ENCODE measurements around the gene GLI3. TPM values are rescaled to one million over a fixed set of nuclear protein-coding genes. Genes with fewer than 3 reads are reported as not detected.

Gene GLI3
- total RNA-seq, 2 experiments from 2014 or later: not detected

- ATAC-seq: no peak
- DNase-seq: no peak
- peaks cover 5% of the 10 kb centered on the region for H3K27me3 Mint-ChIP-seq (ENCODE audit: low read depth)
- no peaks in the 10 kb centered on the region for H3K36me3 Mint-ChIP-seq (ENCODE audit: low read depth)
- CTCF ChIA-PET: no interaction called here
- no peak overlapping the region for H3K4me3 Mint-ChIP-seq
- H3K27ac Mint-ChIP-seq: no peak overlapping the region
- no peaks in the 10 kb centered on the region for H3K9me3 Mint-ChIP-seq (ENCODE audit: insufficient read depth)
- POLR2A ChIA-PET: no interaction called here
- no peaks in the 10 kb centered on the region for H3K4me1 Mint-ChIP-seq (ENCODE audit: low read depth)
These were observed 93.1 kb downstream of the GLI3 start for GRCh38 chr7:42143711-42144600.

GRCh38 chr7:42142089-42142488, 94.9 kb downstream of the GLI3 start:
- Mint-ChIP-seq H3K4me1 (ENCODE audit: low read depth) (no peaks in the 10 kb centered on the region), H3K9me3 (ENCODE audit: insufficient read depth) (no peaks in the 10 kb centered on the region), H3K4me3 (no peak overlapping the region), H3K36me3 (ENCODE audit: low read depth) (no peaks in the 10 kb centered on the region), H3K27ac (no peak overlapping the region), H3K27me3 (ENCODE audit: low read depth) (peaks cover 5% of the 10 kb centered on the region)
- ATAC-seq: no peak
- DNase-seq: no peak
- POLR2A ChIA-PET: no interaction called here
- CTCF ChIA-PET: no interaction called here

DNA sequence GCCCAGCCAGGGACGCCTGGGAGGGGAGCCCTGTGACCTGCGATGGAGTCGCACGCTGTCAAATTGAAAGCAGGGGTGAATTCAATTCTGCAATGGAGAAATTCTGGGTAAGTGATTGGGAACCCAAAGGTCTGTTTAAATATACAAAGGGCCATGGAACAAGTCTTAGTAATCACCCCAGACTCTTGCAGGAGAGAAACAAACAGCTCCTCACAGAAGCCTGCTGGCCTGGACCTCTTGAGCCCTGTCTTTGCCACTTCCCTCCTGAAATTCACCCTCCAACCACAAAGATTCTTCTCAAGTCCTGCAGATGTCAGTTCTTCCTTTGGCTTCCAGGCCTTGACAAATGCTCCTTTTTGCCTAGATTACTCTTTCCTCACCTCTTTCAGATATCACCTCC, 97.3 kb downstream of the GLI3 start:
- no peaks in the 10 kb centered on the region for H3K4me1 Mint-ChIP-seq (ENCODE audit: low read depth)
- CTCF ChIA-PET: no interaction called here

DNA sequence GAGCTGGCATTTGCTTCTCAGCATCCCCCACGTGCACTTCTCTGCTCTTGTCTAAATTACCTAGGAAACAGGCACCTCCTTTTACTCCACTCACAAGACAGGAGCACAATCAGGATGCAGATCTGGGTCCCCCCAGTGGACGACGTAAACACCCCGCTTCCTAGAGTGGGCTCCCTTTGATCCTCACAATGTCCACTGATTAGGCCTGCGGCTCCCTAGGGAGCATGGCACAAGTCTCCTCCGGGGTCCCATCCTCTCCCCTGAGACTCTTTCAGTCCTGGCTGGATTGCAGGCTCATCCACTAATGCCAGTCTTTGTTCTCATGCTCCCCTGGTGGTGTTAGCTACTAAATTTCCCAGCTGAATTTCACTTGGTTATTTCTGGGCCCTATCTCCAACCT, 98.3 kb downstream of the GLI3 start:
- no peak overlapping the region for H3K27ac Mint-ChIP-seq
- CTCF ChIA-PET: no interaction called here
- H3K36me3 Mint-ChIP-seq (ENCODE audit: low read depth): no peaks in the 10 kb centered on the region
- no peaks in the 10 kb centered on the region for H3K9me3 Mint-ChIP-seq (ENCODE audit: insufficient read depth)
- DNase-seq (no peak), ATAC-seq (no peak)
- H3K27me3 Mint-ChIP-seq (ENCODE audit: low read depth): peaks cover 2% of the 10 kb centered on the region
- POLR2A ChIA-PET: no interaction called here
- no peak overlapping the region for H3K4me3 Mint-ChIP-seq
- H3K4me1 Mint-ChIP-seq (ENCODE audit: low read depth): no peaks in the 10 kb centered on the region

More for the DNA sequence above, 97.3 kb downstream of the GLI3 start:
- ATAC-seq: no peak
- Mint-ChIP-seq H3K4me3 (no peak overlapping the region), H3K36me3 (ENCODE audit: low read depth) (no peaks in the 10 kb centered on the region), H3K9me3 (ENCODE audit: insufficient read depth) (no peaks in the 10 kb centered on the region), H3K27me3 (ENCODE audit: low read depth) (peaks cover 2% of the 10 kb centered on the region), H3K27ac (no peak overlapping the region)
- POLR2A ChIA-PET: no interaction called here
- no peak for DNase-seq

GRCh38 chr7:42137941-42138340, 99.1 kb downstream of the GLI3 start:
- DNase-seq (no peak), ATAC-seq (no peak)
- CTCF ChIA-PET: no interaction called here
- POLR2A ChIA-PET: no interaction called here
- H3K4me1 Mint-ChIP-seq (ENCODE audit: low read depth): no peaks in the 10 kb centered on the region
- H3K27me3 Mint-ChIP-seq (ENCODE audit: low read depth): peaks cover 2% of the 10 kb centered on the region
- H3K27ac Mint-ChIP-seq: no peak overlapping the region
- no peak overlapping the region for H3K4me3 Mint-ChIP-seq
- no peaks in the 10 kb centered on the region for H3K9me3 Mint-ChIP-seq (ENCODE audit: insufficient read depth)
- no peaks in the 10 kb centered on the region for H3K36me3 Mint-ChIP-seq (ENCODE audit: low read depth)

DNA sequence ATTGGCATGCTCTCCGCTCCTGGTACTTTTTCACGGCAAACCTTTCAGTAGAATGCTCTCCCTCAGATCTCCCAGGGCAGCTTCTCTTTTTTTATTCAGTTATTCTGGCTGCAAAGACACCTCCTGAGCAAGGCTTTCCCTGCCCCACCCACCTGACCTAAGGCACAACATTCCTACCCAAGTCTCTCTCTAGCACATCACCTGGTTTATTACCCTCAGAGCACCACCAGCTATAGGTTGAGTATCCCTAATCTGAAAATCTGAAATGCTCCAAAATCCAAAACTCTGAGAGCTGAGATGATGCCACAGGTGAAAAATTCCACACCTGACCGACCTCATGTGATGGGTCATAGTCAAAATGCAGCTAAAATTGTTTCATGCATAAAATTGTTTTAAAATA, 99.6 kb downstream of the GLI3 start:
- POLR2A ChIA-PET: no interaction called here

DNA sequence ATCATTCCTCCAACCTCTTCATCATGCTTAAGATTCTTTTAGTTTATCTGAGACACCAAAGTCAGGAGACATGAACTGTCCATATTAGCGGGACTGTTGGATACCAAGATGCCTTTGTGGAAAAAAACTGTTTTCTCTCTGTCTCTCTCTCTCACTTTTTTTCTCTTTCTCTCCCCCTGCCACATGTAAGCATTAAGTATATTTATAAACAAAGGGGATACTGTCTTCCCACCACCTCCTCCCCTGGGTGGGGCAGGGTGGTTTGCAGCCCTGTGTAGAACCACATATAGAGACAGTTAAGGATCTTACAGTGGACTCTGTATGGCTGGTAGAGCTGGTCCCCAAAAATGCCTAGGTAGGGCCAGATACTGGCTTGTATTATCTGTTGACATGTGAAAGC, 101.3 kb downstream of the GLI3 start:
- Mint-ChIP-seq H3K9me3 (ENCODE audit: insufficient read depth) (no peaks in the 10 kb centered on the region), H3K36me3 (ENCODE audit: low read depth) (no peaks in the 10 kb centered on the region), H3K27me3 (ENCODE audit: low read depth) (peaks cover 2% of the 10 kb centered on the region), H3K27ac (no peak overlapping the region), H3K4me3 (no peak overlapping the region), H3K4me1 (ENCODE audit: low read depth) (no peaks in the 10 kb centered on the region)
- ChIA-PET CTCF (no interaction called here), POLR2A (interaction anchor here (0.6 kb wide), 1 partner anchor 255 kb away, joined by 3 read pairs; no protein-coding TSS in a partner anchor)
- no peak for DNase-seq
- ATAC-seq: no peak

More for the DNA sequence above, 99.6 kb downstream of the GLI3 start:
- no peak for ATAC-seq
- no peak overlapping the region for H3K4me3 Mint-ChIP-seq
- no peak overlapping the region for H3K27ac Mint-ChIP-seq
- CTCF ChIA-PET: no interaction called here
- H3K9me3 Mint-ChIP-seq (ENCODE audit: insufficient read depth): no peaks in the 10 kb centered on the region
- H3K36me3 Mint-ChIP-seq (ENCODE audit: low read depth): no peaks in the 10 kb centered on the region
- no peaks in the 10 kb centered on the region for H3K4me1 Mint-ChIP-seq (ENCODE audit: low read depth)
- H3K27me3 Mint-ChIP-seq (ENCODE audit: low read depth): peaks cover 2% of the 10 kb centered on the region
- DNase-seq: no peak

DNA sequence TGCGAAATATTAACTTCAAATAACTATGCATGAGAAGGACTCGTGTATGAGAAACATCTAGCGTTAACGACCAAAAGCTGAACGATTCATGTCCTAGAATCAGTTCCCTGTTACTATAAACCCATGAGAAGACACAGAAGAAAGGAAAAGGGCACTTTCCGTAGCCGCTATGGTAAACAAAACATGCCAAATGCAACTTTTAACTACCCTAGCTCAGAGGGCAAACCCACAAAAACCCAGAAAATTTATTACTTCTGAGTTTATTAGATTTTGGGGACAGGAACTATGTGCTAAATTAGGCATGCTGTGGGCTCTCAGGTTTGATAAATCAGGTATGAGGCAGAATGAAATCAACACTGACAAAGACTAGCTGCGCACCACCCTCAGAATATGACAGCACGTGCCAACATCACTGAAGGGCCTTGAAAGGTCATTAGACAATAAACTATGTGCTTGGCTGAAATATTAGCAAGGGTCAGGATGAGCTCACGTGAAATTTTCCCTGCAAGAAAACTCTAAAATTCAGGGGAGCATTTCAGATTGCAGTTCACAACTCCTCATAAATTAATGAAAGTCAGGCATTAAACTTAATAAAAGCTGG, 102.6 kb downstream of the GLI3 start:
- Mint-ChIP-seq H3K36me3 (ENCODE audit: low read depth) (no peaks in the 10 kb centered on the region), H3K4me3 (no peak overlapping the region), H3K27ac (no peak overlapping the region), H3K27me3 (ENCODE audit: low read depth) (peaks cover 2% of the 10 kb centered on the region), H3K4me1 (ENCODE audit: low read depth) (no peaks in the 10 kb centered on the region), H3K9me3 (ENCODE audit: insufficient read depth) (no peaks in the 10 kb centered on the region)
- POLR2A ChIA-PET: no interaction called here
- ATAC-seq: no peak
- CTCF ChIA-PET: no interaction called here
- DNase-seq: no peak

- H3K4me3 Mint-ChIP-seq: no peak overlapping the region
- no peaks in the 10 kb centered on the region for H3K36me3 Mint-ChIP-seq (ENCODE audit: low read depth)
- DNase-seq: no peak
- ChIA-PET POLR2A (no interaction called here), CTCF (no interaction called here)
- no peaks in the 10 kb centered on the region for H3K9me3 Mint-ChIP-seq (ENCODE audit: insufficient read depth)
- no peak for ATAC-seq
- peaks cover 2% of the 10 kb centered on the region for H3K27me3 Mint-ChIP-seq (ENCODE audit: low read depth)
- H3K27ac Mint-ChIP-seq: no peak overlapping the region
- no peaks in the 10 kb centered on the region for H3K4me1 Mint-ChIP-seq (ENCODE audit: low read depth)
These were observed 103.7 kb downstream of the GLI3 start for GRCh38 chr7:42133321-42133720.

- H3K36me3 Mint-ChIP-seq (ENCODE audit: low read depth): no peaks in the 10 kb centered on the region
- H3K27me3 Mint-ChIP-seq (ENCODE audit: low read depth): no peaks in the 10 kb centered on the region
- no peak for ATAC-seq
- H3K4me1 Mint-ChIP-seq (ENCODE audit: low read depth): peaks cover 13% of the 10 kb centered on the region
- no peak for DNase-seq
- no peaks in the 10 kb centered on the region for H3K9me3 Mint-ChIP-seq (ENCODE audit: insufficient read depth)
- CTCF ChIA-PET: no interaction called here
- POLR2A ChIA-PET: no interaction called here
- H3K4me3 Mint-ChIP-seq: no peak overlapping the region
- no peak overlapping the region for H3K27ac Mint-ChIP-seq
These were observed 108.3 kb downstream of the GLI3 start for GRCh38 chr7:42128703-42129102.

- no peaks in the 10 kb centered on the region for H3K27me3 Mint-ChIP-seq (ENCODE audit: low read depth)
- H3K27ac Mint-ChIP-seq: no peak overlapping the region
- DNase-seq: no peak
- no peak overlapping the region for H3K4me3 Mint-ChIP-seq
- H3K9me3 Mint-ChIP-seq (ENCODE audit: insufficient read depth): no peaks in the 10 kb centered on the region
- ChIA-PET CTCF (no interaction called here), POLR2A (no interaction called here)
- peaks cover 13% of the 10 kb centered on the region for H3K4me1 Mint-ChIP-seq (ENCODE audit: low read depth)
- no peaks in the 10 kb centered on the region for H3K36me3 Mint-ChIP-seq (ENCODE audit: low read depth)
- ATAC-seq: no peak
These were observed 109.8 kb downstream of the GLI3 start for GRCh38 chr7:42127232-42127622.

GRCh38 chr7:42126475-42127231, 110.4 kb downstream of the GLI3 start:
- no peak for ATAC-seq

More at GRCh38 chr7:42126475-42127231, 110.4 kb downstream of the GLI3 start:
- Mint-ChIP-seq H3K27me3 (ENCODE audit: low read depth) (no peaks in the 10 kb centered on the region), H3K36me3 (ENCODE audit: low read depth) (no peaks in the 10 kb centered on the region), H3K9me3 (ENCODE audit: insufficient read depth) (no peaks in the 10 kb centered on the region), H3K4me3 (no peak overlapping the region), H3K4me1 (ENCODE audit: low read depth) (peaks cover 13% of the 10 kb centered on the region), H3K27ac (no peak overlapping the region)
- POLR2A ChIA-PET: no interaction called here
- no peak for DNase-seq
- CTCF ChIA-PET: no interaction called here
